OCI-LY3 (cell line): Measurements from ENCODE around the gene GRIK4.

Experiments
- H2AFZ ChIP-seq: fragments of 200-600, 300-600 bp; shearing (Covaris generic); 2 replicates; pipeline ENCODE4 v1.6.0; 2014; ENCODE audit warnings: antibody characterized with exemption, low read depth, low read length
- H3K27ac ChIP-seq: fragments of 200-600, 300-600 bp; sonication (generic); 2 replicates; pipeline ENCODE4 v1.5.1; 2014; ENCODE audit warnings: mild to moderate bottlenecking, low read length, moderate library complexity, mixed read lengths
- H3K27me3 ChIP-seq: fragments of 200-600, 300-600 bp; sonication (generic); 2 replicates; pipeline ENCODE4 v1.6.1; 2014; ENCODE audit warnings: low read depth, low read length, mixed read lengths
- H3K36me3 ChIP-seq: fragments of 200-600, 300-600 bp; sonication (generic); replicated peaks from 2 replicates; pipeline ENCODE3; 2014; ENCODE audit warnings: low read depth, low read length, mixed read lengths
- H3K4me1 ChIP-seq: fragments of 300-600, 200-600 bp; sonication (generic); 2 replicates; pipeline ENCODE4 v1.6.1; 2014; ENCODE audit warnings: low read length, mixed read lengths
- H3K4me2 ChIP-seq: fragments of 200-600, 300-600 bp; sonication (generic); 2 replicates; pipeline ENCODE4 v1.6.1; 2014; ENCODE audit warnings: low read length, mixed read lengths
- H3K4me3 ChIP-seq: fragments of 300-600, 200-600 bp; sonication (generic); 2 replicates; pipeline ENCODE4 v1.5.1; 2014; ENCODE audit warnings: antibody characterized with exemption, mild to moderate bottlenecking, low read length, moderate library complexity
- H3K79me2 ChIP-seq: fragments of 300-600, 200-600 bp; shearing (Covaris generic); 2 replicates; pipeline ENCODE4 v1.6.1; 2014; ENCODE audit warnings: mild to moderate bottlenecking, low read length, mixed read lengths
- H3K9ac ChIP-seq: fragments of 300-600, 200-600 bp; shearing (Covaris generic); 2 replicates; pipeline ENCODE4 v1.6.0; 2014; ENCODE audit warnings: mild to moderate bottlenecking, low read length, moderate library complexity
- H3K9me3 ChIP-seq: fragments of 200-600, 300-600 bp; shearing (Covaris generic); 2 replicates; pipeline ENCODE4 v1.6.1; 2014; ENCODE audit warnings: low read length, mixed read lengths; ENCODE audit not compliant: insufficient read depth
- H4K20me1 ChIP-seq: fragments of 200-600, 300-600 bp; sonication (generic); 2 replicates; pipeline ENCODE4 v1.6.1; 2016; ENCODE audit warnings: low read length, mixed read lengths; ENCODE audit not compliant: insufficient read depth
- CTCF ChIP-seq: fragments of 200-600, 300-600 bp; sonication (generic); IDR thresholded peaks from 2 replicates; pipeline ENCODE4 v1.5.1; 2014; ENCODE audit warnings: antibody characterized with exemption, low read length, low read depth
- EZH2phosphoT487 ChIP-seq: fragments of 200-600 bp; shearing (Covaris generic); IDR thresholded peaks from 2 replicates; pipeline ENCODE4 v1.6.1; 2018; ENCODE audit warnings: antibody characterized with exemption, mixed run types, low read depth

GRIK4 gene

DNA sequence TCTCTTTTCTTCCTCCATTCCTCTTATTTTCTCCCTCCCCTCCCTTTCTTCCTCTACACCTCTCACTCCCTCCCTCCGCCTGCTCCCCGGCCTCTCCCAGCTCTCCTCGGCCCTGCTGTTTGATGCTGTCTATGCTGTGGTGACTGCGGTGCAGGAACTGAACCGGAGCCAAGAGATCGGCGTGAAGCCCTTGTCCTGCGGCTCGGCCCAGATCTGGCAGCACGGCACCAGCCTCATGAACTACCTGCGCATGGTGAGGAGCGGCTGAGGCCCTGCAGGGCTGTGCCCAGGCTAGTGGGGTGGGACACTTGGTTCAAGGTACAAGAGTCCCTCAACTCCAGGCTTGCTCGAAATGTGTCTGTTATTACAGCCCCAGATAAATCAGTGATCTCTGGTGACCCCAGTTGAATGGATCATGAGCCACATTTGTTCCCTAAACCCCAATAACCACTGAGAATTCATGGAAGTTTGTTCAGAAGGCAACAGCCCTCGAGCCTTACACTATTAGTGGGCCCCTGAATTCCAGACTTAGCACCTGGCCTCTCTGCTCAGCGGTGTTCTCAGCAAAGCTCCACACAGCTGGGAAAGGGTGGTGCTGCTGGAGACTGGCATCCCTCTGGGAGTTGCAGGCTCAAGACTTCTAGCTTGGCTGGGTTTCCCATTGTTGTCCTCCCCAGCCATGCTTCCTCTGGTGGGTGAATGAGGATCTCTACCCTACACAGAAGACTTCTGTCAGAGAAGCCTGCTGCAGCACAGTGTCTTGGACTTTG, 362.6 kb downstream of the GRIK4 start:
- no peak overlapping the region for H3K4me3 ChIP-seq
- H3K9ac ChIP-seq: no peak overlapping the region
- no peaks in the 10 kb centered on the region for H3K79me2 ChIP-seq
- H3K9me3 ChIP-seq: no peaks in the 10 kb centered on the region
- TF ChIP-seq CTCF (no peak), EZH2phosphoT487 (no peak)
- no peaks in the 10 kb centered on the region for H3K4me1 ChIP-seq
- no peaks in the 10 kb centered on the region for H3K36me3 ChIP-seq
- no peak overlapping the region for H3K27ac ChIP-seq
- no peak overlapping the region for H3K4me2 ChIP-seq
- H4K20me1 ChIP-seq: no peaks in the 10 kb centered on the region
- no peak overlapping the region for H2AFZ ChIP-seq
- H3K27me3 ChIP-seq: peaks cover 60% of the 10 kb centered on the region

GRCh38 chr11:120875986-120876385, 364.4 kb downstream of the GRIK4 start:
- no peak overlapping the region for H2AFZ ChIP-seq
- no peak for TF ChIP-seq CTCF
- TF ChIP-seq EZH2phosphoT487: no peak
- H3K9me3 ChIP-seq: no peaks in the 10 kb centered on the region
- H3K79me2 ChIP-seq: no peaks in the 10 kb centered on the region
- H3K36me3 ChIP-seq: no peaks in the 10 kb centered on the region
- no peak overlapping the region for H3K4me2 ChIP-seq
- no peaks in the 10 kb centered on the region for H3K4me1 ChIP-seq
- H3K4me3 ChIP-seq: no peak overlapping the region
- H3K27ac ChIP-seq: no peak overlapping the region
- peaks cover 67% of the 10 kb centered on the region for H3K27me3 ChIP-seq
- no peaks in the 10 kb centered on the region for H4K20me1 ChIP-seq
- H3K9ac ChIP-seq: no peak overlapping the region

DNA sequence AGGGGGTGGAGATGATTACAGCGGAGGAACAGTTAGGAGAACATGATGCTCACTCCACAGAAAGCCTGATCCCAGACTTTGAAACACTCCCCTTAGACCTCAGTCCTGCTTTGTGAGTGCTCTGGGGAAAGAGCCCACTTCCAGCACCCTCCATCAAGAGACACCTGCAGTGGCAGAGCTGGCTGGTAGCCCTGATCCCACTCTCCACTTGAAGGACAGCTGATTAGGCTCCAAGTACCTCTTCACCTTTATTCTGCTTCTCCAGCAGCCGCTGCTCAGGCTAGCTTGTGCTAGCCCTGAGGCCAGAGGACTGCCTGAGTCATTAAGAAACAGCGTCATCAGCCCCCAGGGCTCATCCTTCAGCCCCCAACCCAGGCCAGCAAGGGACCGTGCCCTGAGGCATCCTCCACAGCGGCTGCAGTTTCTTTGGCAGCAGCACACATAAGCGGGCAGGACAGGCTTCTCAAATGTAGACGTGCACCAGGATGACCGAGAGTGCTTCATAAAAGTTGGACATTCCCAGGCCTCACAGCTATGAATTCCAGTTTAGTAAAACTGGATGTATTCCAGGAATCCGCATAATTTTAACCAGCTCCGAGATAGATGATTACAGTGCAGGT, 366.3 kb downstream of the GRIK4 start:
- no peak overlapping the region for H3K4me2 ChIP-seq
- H3K79me2 ChIP-seq: no peaks in the 10 kb centered on the region
- TF ChIP-seq EZH2phosphoT487 (no peak), CTCF (no peak)
- no peak overlapping the region for H2AFZ ChIP-seq
- no peaks in the 10 kb centered on the region for H3K9me3 ChIP-seq
- H4K20me1 ChIP-seq: no peaks in the 10 kb centered on the region
- H3K36me3 ChIP-seq: no peaks in the 10 kb centered on the region
- H3K27me3 ChIP-seq: peaks cover 69% of the 10 kb centered on the region
- H3K4me1 ChIP-seq: no peaks in the 10 kb centered on the region
- H3K27ac ChIP-seq: no peak overlapping the region
- no peak overlapping the region for H3K4me3 ChIP-seq
- H3K9ac ChIP-seq: no peak overlapping the region

GRCh38 chr11:120878781-120879180, 367.2 kb downstream of the GRIK4 start:
- no peak overlapping the region for H3K4me2 ChIP-seq
- no peaks in the 10 kb centered on the region for H4K20me1 ChIP-seq
- H3K9me3 ChIP-seq: no peaks in the 10 kb centered on the region
- no peaks in the 10 kb centered on the region for H3K36me3 ChIP-seq
- H3K79me2 ChIP-seq: no peaks in the 10 kb centered on the region
- H3K27me3 ChIP-seq: peaks cover 69% of the 10 kb centered on the region
- TF ChIP-seq CTCF: no peak
- TF ChIP-seq EZH2phosphoT487: no peak
- no peak overlapping the region for H3K9ac ChIP-seq
- H3K27ac ChIP-seq: no peak overlapping the region
- H2AFZ ChIP-seq: no peak overlapping the region
- no peak overlapping the region for H3K4me3 ChIP-seq
- H3K4me1 ChIP-seq: no peaks in the 10 kb centered on the region
